ENCODE data around the gene FDX1.

The FDX1 gene

DNA sequence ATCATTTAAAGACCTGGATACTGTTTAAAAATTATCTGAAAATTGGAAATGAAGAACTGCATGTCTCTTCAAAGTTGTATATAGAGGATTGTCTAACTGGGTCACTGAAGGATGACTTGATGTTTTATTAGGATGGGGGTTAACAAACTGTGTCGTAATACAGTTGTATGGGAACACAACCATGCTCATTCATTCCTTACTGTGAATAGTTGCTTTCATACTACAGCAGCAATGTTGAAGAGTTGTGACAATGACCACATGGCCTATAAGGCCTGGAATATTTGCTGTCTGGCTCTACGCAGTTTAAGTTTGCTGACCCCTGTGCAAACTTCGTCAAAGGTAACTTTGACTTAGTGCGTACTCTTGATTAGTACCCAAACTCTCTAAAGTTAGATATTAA, 38.4 kb downstream of the FDX1 start:
- Histone ChIP-seq H3K4me1 (ENCODE audit: control insufficient read depth, insufficient read depth, low read length, unreplicated experiment) (peaks cover 27% of the 10 kb centered on the region), H3K36me3 (ENCODE audit: insufficient read depth, low read length) (no peaks in the 10 kb centered on the region), H3K27ac (ENCODE audit: low read depth, low read length) (no peak overlapping the region), H2AFZ (ENCODE audit: low read length, unreplicated experiment) (no peak overlapping the region), H3K79me2 (ENCODE audit: control insufficient read depth, insufficient read depth, low read length, unreplicated experiment) (no peaks in the 10 kb centered on the region), H3K27me3 (ENCODE audit: insufficient read depth, low read length) (no peaks in the 10 kb centered on the region), H3K4me3 (ENCODE audit: low read depth, low read length) (no peak overlapping the region)

DNA sequence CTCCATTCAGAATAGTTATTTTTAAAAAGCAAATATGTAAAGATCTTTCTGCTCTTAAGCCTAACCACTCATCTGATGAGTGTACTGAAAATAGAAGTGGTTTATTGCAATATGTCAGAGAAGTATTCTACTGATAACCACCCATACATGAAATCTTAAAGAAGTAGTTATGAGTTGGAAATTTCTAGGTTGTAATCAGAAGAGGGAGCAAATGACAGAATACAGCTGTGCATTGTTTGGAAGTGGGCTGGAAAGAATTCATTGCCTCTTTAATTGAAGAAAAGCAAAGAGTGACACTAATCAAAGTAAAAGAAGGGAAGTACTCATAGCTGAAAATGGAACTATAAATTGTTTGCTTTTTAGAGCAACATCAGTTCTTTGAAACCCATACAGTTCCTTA, 39.4 kb downstream of the FDX1 start:
- Histone ChIP-seq H3K79me2 (ENCODE audit: control insufficient read depth, insufficient read depth, low read length, unreplicated experiment) (no peaks in the 10 kb centered on the region), H3K4me1 (ENCODE audit: control insufficient read depth, insufficient read depth, low read length, unreplicated experiment) (peaks cover 32% of the 10 kb centered on the region), H3K27me3 (ENCODE audit: insufficient read depth, low read length) (no peaks in the 10 kb centered on the region), H3K36me3 (ENCODE audit: insufficient read depth, low read length) (no peaks in the 10 kb centered on the region), H3K4me3 (ENCODE audit: low read depth, low read length) (no peak overlapping the region), H2AFZ (ENCODE audit: low read length, unreplicated experiment) (no peak overlapping the region), H3K27ac (ENCODE audit: low read depth, low read length) (no peak overlapping the region)

DNA sequence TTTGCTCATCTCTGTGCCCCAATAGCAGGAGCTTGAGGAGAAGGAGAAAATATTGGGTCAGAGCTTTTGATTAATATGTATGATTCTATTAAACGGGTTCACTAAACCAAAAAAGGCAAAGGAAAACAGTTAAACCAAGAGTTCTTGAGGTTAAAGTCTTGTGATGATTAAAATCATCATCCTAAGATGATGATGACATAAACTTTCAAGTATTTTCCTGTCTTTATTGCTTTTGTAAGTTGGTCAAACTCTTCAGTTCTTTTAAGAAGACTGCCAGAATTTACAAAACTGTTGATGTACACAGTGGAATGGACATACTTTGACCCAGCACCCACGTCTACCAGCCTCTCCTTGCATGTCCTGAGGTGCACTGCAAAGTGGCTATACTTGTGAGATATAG, 41.0 kb downstream of the FDX1 start:
- Histone ChIP-seq H3K4me1 (ENCODE audit: control insufficient read depth, insufficient read depth, low read length, unreplicated experiment) (peaks cover 32% of the 10 kb centered on the region), H3K79me2 (ENCODE audit: control insufficient read depth, insufficient read depth, low read length, unreplicated experiment) (no peaks in the 10 kb centered on the region), H3K27ac (ENCODE audit: low read depth, low read length) (peak overlapping the region; percentile 65), H3K27me3 (ENCODE audit: insufficient read depth, low read length) (no peaks in the 10 kb centered on the region), H3K36me3 (ENCODE audit: insufficient read depth, low read length) (no peaks in the 10 kb centered on the region), H2AFZ (ENCODE audit: low read length, unreplicated experiment) (no peak overlapping the region), H3K4me3 (ENCODE audit: low read depth, low read length) (no peak overlapping the region; the same call in 1 of the 2 replicates)

DNA sequence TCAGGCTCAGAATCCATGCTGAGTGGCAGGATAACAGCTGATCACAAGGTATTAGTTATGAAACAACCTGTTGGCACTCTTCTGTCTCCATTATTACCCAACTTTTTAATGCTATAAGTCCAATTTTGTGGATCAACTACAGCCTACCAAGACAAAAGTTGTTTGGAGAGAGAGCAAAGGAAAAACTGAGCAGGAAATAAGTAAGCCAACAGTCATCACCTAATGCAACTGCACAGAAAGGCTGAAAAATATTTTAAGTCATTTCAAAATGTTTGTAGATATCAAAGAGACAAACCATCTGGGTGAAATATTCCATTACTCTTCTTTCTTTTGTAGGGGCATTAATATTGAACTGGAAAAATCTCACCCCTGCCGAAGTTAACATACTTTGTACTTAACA, 41.6 kb downstream of the FDX1 start:
- Histone ChIP-seq H3K4me3 (ENCODE audit: low read depth, low read length) (peak overlapping the region; percentile 1; the same call in 1 of the 2 replicates), H3K4me1 (ENCODE audit: control insufficient read depth, insufficient read depth, low read length, unreplicated experiment) (peaks cover 32% of the 10 kb centered on the region), H3K79me2 (ENCODE audit: control insufficient read depth, insufficient read depth, low read length, unreplicated experiment) (no peaks in the 10 kb centered on the region), H3K27me3 (ENCODE audit: insufficient read depth, low read length) (no peaks in the 10 kb centered on the region), H3K36me3 (ENCODE audit: insufficient read depth, low read length) (no peaks in the 10 kb centered on the region), H2AFZ (ENCODE audit: low read length, unreplicated experiment) (no peak overlapping the region), H3K27ac (ENCODE audit: low read depth, low read length) (peak overlapping the region; percentile 65)

DNA sequence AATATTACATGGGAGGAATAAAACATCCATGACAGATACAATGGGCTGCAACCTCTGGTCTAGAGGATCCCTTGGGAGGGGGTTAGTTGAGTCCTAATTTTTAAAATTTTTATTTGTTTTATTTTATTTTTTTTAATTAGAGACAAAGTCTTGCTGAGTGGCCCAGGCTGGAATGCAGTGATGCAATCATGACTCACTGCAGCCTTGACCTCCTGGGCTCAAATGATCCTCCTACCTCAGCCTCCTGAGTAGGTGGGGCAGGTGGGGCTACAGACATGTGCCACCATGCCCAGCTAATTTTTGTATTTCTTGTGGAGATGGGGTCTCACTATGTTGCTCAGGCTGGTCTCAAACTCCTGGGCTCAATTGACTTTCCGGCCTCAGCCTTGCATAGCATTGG, 43.1 kb downstream of the FDX1 start:
- no peaks in the 10 kb centered on the region for H3K79me2 ChIP-seq (ENCODE audit: control insufficient read depth, insufficient read depth, low read length, unreplicated experiment)
- no peaks in the 10 kb centered on the region for H3K27me3 ChIP-seq (ENCODE audit: insufficient read depth, low read length)
- no peak overlapping the region for H3K4me3 ChIP-seq (ENCODE audit: low read depth, low read length)
- peaks cover 32% of the 10 kb centered on the region for H3K4me1 ChIP-seq (ENCODE audit: control insufficient read depth, insufficient read depth, low read length, unreplicated experiment)
- H3K36me3 ChIP-seq (ENCODE audit: insufficient read depth, low read length) = no peaks in the 10 kb centered on the region
- no peak overlapping the region for H3K27ac ChIP-seq (ENCODE audit: low read depth, low read length)
- H2AFZ ChIP-seq (ENCODE audit: low read length, unreplicated experiment) = no peak overlapping the region

DNA sequence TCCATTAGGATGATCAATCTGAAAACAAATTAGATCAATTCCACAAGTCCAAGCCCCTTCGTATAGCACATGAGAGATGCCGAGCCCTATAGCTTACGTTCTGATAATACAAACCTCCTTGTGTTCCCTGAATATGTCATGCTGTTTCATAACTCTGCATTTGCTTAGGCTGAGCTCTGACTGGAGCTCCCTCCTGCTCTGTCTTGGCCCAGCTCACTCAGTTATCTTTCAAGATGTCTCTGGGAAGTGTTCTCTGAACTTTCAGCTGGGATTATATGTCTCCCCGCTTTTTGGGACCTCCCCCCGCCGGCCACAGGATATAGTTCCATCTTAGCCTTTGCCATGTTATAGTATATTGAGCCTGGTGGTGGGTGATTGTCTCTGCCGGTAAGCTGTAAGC, 44.0 kb downstream of the FDX1 start:
- H3K79me2 ChIP-seq (ENCODE audit: control insufficient read depth, insufficient read depth, low read length, unreplicated experiment) = no peaks in the 10 kb centered on the region
- H3K27ac ChIP-seq (ENCODE audit: low read depth, low read length) = 0 out of 2 replicates have a peak overlapping the region, but pooled peaks have one; percentile 15
- no peaks in the 10 kb centered on the region for H3K36me3 ChIP-seq (ENCODE audit: insufficient read depth, low read length)
- H3K4me1 ChIP-seq (ENCODE audit: control insufficient read depth, insufficient read depth, low read length, unreplicated experiment) = peaks cover 32% of the 10 kb centered on the region
- no peak overlapping the region for H3K4me3 ChIP-seq (ENCODE audit: low read depth, low read length)
- no peak overlapping the region for H2AFZ ChIP-seq (ENCODE audit: low read length, unreplicated experiment)
- H3K27me3 ChIP-seq (ENCODE audit: insufficient read depth, low read length) = no peaks in the 10 kb centered on the region

DNA sequence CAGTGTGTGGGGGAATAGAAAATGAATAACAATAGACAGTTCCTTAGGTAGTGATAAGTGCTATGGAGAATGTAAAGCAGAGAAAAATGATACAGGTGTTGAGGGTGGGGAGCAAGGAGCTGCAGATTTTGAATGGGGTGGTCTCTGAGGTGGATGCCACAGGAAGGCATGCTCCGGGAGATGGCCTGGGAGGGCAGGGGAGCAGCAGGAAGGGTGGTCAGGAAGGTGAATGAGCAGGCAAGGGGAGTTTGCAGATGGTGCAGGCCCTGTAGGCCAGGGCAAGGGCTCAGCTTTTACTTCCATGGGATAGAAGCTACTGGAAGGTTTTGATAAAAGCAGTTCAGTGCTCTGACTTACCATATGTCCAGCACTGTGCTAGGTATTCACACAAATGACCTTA, 44.8 kb downstream of the FDX1 start:
- Histone ChIP-seq H3K27me3 (ENCODE audit: insufficient read depth, low read length) (no peaks in the 10 kb centered on the region), H2AFZ (ENCODE audit: low read length, unreplicated experiment) (no peak overlapping the region), H3K36me3 (ENCODE audit: insufficient read depth, low read length) (no peaks in the 10 kb centered on the region), H3K79me2 (ENCODE audit: control insufficient read depth, insufficient read depth, low read length, unreplicated experiment) (no peaks in the 10 kb centered on the region), H3K27ac (ENCODE audit: low read depth, low read length) (no peak overlapping the region), H3K4me1 (ENCODE audit: control insufficient read depth, insufficient read depth, low read length, unreplicated experiment) (peaks cover 38% of the 10 kb centered on the region), H3K4me3 (ENCODE audit: low read depth, low read length) (no peak overlapping the region)

DNA sequence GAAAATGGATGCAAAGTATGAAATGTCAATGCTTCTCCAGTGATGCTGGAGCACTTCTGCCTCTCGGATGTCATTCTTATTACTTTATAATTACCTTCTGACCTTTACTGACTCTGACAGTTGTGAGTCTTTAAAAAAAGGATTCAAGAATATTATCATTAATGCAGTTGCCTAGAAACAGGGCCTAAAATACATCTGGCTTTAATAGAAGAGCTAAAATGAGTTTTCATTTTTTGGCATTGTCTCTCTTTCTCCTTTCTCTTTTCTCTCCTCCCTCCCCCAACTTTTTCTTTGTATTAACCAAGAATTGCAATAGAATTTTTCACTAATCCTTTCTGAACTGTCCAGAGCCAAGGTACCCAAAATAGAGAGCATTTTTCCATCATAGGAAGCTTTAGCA, 45.9 kb downstream of the FDX1 start:
- peaks cover 33% of the 10 kb centered on the region for H3K4me1 ChIP-seq (ENCODE audit: control insufficient read depth, insufficient read depth, low read length, unreplicated experiment)
- H3K79me2 ChIP-seq (ENCODE audit: control insufficient read depth, insufficient read depth, low read length, unreplicated experiment) = no peaks in the 10 kb centered on the region
- no peak overlapping the region for H2AFZ ChIP-seq (ENCODE audit: low read length, unreplicated experiment)
- H3K36me3 ChIP-seq (ENCODE audit: insufficient read depth, low read length) = no peaks in the 10 kb centered on the region
- H3K27ac ChIP-seq (ENCODE audit: low read depth, low read length) = no peak overlapping the region
- H3K4me3 ChIP-seq (ENCODE audit: low read depth, low read length) = no peak overlapping the region
- H3K27me3 ChIP-seq (ENCODE audit: insufficient read depth, low read length) = no peaks in the 10 kb centered on the region

DNA sequence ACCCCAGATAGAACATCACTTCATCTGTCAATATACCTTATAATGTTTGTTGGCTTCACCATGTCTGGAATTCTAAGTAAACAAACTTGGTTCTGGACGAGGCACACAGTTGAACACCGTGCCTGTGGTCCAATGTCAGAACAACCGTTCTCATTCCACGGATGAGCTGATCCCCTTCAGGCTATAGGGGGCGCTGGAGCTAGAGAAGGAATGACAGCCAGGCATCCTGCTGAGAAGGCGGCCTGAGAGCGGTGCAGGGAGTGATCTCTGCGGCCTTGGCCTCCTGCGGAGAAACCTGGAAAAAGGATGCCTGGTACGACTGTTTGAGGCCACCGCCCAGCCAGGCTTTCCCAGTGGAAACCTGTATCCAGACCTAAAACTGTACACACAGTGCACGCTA, 48.7 kb downstream of the FDX1 start:
- Histone ChIP-seq H3K79me2 (ENCODE audit: control insufficient read depth, insufficient read depth, low read length, unreplicated experiment) (no peaks in the 10 kb centered on the region), H3K36me3 (ENCODE audit: insufficient read depth, low read length) (no peaks in the 10 kb centered on the region), H3K27me3 (ENCODE audit: insufficient read depth, low read length) (no peaks in the 10 kb centered on the region), H3K4me3 (ENCODE audit: low read depth, low read length) (no peak overlapping the region), H3K4me1 (ENCODE audit: control insufficient read depth, insufficient read depth, low read length, unreplicated experiment) (peaks cover 9% of the 10 kb centered on the region), H2AFZ (ENCODE audit: low read length, unreplicated experiment) (no peak overlapping the region), H3K27ac (ENCODE audit: low read depth, low read length) (no peak overlapping the region)

DNA sequence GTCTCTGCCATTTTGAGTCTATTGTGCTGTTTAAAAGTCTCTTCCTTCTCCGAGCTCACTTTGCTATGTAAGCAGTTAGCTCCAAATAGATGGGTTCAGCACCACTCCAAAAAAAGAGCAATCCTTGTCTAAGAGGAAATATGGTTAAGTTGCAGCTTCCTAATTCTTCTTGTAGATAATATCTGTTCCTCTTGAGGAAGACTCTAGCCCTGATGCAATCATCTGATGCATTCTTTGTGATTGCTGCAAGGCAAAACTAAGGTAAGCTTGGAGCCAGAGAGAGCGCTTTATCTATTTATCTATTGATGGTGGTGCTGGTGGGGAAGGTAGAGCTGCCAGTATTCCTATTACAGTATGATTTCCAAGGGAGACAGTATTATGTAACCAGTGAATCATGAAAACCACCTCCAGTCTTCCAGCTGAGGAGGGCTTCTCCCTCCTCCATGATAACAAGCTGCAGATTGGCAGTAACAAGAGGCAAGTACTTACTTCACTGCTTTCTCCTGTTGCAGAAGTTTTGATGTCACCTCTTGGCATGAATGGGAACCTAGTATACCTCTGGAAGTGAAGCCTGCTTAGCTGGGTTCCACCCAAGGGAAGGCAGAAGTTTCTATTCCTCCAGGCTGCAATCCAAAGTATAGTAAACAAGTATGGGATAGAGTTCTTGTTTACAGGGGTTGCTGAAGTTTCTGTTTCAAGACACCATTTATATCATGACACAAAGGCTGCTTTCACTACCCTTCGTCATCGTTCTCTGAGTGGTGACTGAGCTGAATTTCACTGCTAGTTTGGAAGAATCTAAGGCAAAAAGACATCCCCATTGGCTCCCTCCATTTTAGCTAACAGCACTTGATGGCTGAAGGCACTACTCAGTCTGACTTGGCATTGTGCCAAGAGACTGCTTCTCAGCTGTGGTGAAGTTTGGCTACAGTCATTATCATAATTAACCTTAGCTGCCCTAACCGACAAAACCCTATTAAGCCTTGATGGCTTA, 49.7 kb downstream of the FDX1 start:
- no peak overlapping the region for H3K4me3 ChIP-seq (ENCODE audit: low read depth, low read length)
- H3K36me3 ChIP-seq (ENCODE audit: insufficient read depth, low read length) = no peaks in the 10 kb centered on the region
- H3K79me2 ChIP-seq (ENCODE audit: control insufficient read depth, insufficient read depth, low read length, unreplicated experiment) = no peaks in the 10 kb centered on the region
- H3K4me1 ChIP-seq (ENCODE audit: control insufficient read depth, insufficient read depth, low read length, unreplicated experiment) = peaks cover 6% of the 10 kb centered on the region
- no peak overlapping the region for H2AFZ ChIP-seq (ENCODE audit: low read length, unreplicated experiment)
- no peak overlapping the region for H3K27ac ChIP-seq (ENCODE audit: low read depth, low read length)
- H3K27me3 ChIP-seq (ENCODE audit: insufficient read depth, low read length) = no peaks in the 10 kb centered on the region

DNA sequence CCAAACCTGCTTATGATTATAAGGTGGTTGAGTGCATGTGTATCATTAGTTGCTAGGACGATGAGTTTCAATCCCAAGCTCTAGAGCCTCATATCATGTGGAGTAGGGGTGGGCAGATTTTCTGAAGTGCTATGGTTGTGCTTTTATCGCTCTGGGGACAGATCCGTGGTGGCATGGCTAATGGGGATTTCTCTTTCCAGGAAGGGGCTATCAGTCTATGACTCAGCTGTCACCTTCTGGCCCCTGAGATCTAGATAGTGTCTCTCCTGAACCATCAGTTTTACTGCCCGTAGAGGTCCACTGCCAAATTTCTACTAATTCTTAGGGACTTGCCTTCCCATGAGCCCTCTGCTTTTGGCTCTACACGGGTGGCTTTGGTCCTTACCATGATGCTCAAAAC, 51.8 kb downstream of the FDX1 start:
- Histone ChIP-seq H3K27ac (ENCODE audit: low read depth, low read length) (no peak overlapping the region), H3K4me1 (ENCODE audit: control insufficient read depth, insufficient read depth, low read length, unreplicated experiment) (peaks cover 6% of the 10 kb centered on the region), H2AFZ (ENCODE audit: low read length, unreplicated experiment) (no peak overlapping the region), H3K79me2 (ENCODE audit: control insufficient read depth, insufficient read depth, low read length, unreplicated experiment) (no peaks in the 10 kb centered on the region), H3K27me3 (ENCODE audit: insufficient read depth, low read length) (no peaks in the 10 kb centered on the region), H3K36me3 (ENCODE audit: insufficient read depth, low read length) (no peaks in the 10 kb centered on the region), H3K4me3 (ENCODE audit: low read depth, low read length) (no peak overlapping the region)

Measured in ACC112 (cell line).